ENCODE results near the gene TRIM46. TPM values are rescaled to one million over a fixed set of nuclear protein-coding genes. Genes with fewer than 3 reads are reported as not detected.
"Not testable (repeated sequence)": the region's sequence is repeated elsewhere in the genome, so short reads cannot be mapped to it uniquely, and the experiment has no call there.

TRIM46 gene
- total RNA-seq, 1 experiment from 2014 or later, result 6.0 TPM

DNA sequence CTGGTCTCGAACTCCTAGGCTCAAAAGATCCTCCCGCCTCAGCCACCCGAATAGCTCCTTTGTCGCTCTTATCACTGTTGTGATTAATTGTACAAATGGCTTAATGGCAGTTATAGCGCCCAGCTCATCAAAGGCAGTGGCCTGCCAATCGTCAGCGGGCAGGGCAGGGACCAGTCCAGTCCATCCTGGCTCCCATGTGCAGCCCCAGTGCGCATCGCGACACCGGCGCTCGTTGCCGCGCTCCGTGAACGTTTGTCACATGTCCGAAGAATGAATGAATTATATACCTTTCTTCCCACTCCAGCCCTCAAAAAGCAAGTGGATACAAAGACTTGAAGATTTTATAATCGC is 53.2 kb downstream of the TRIM46 start:
- Histone ChIP-seq H3K4me1 (replicated peaks; ENCODE audit: insufficient read depth) (peaks cover 41% of the 10 kb centered on the region), H3K9me2 (ENCODE audit: insufficient read depth) (no peaks in the 10 kb centered on the region), H3K9me3 (ENCODE audit: insufficient read depth, low read depth) (no peaks in the 10 kb centered on the region), H3K36me3 (ENCODE audit: low read depth) (no peaks in the 10 kb centered on the region), H3K27me3 (ENCODE audit: insufficient read depth, low read depth) (no peaks in the 10 kb centered on the region), H3K27ac (peak overlapping the region; percentile 98), H3F3A (ENCODE audit: insufficient read depth, low read depth) (peaks cover 40% of the 10 kb centered on the region), H2AFZ (peak overlapping the region; percentile 86), H3K79me2 (ENCODE audit: low read depth) (peaks cover 24% of the 10 kb centered on the region), H3K4me2 (peak overlapping the region; percentile 90), H4K20me1 (ENCODE audit: insufficient read depth) (no peaks in the 10 kb centered on the region), H3K4me3 (peak overlapping the region; percentile 81)
- BruUV-seq (replicated peaks), result TSS peak; percentile 77
- DNase-seq, result peak in 1 of 2 experiments; percentile 46
- intact Hi-C loops (cut with micrococcal nuclease; ENCODE audit: unreplicated experiment), result loop anchor here (1.0 to 5.0 kb wide), 3 partner anchors 20 to 51 kb away; partner anchors contain the start of gene THBS3
- CTCF ChIA-PET, result interaction anchor here (0.9 to 1.2 kb wide), 3 partner anchors 19 to 59 kb away, joined by 3 to 5 read pairs (median 3); partner anchors contain the start of genes MTX1 and THBS3
- POLR2A ChIA-PET (ENCODE audit: unreplicated experiment), result interaction anchor here (0.7 to 0.9 kb wide), 2 partner anchors 19 to 24 kb away, joined by 4 to 5 read pairs; partner anchors contain the start of gene THBS3
- TF ChIP-seq EZH2 (IDR thresholded peaks at IDR 0.05; ENCODE audit: low read depth) (no peak), CTCF (conservative IDR thresholded peaks at IDR 0.05) (peak; percentile 62)

DNA sequence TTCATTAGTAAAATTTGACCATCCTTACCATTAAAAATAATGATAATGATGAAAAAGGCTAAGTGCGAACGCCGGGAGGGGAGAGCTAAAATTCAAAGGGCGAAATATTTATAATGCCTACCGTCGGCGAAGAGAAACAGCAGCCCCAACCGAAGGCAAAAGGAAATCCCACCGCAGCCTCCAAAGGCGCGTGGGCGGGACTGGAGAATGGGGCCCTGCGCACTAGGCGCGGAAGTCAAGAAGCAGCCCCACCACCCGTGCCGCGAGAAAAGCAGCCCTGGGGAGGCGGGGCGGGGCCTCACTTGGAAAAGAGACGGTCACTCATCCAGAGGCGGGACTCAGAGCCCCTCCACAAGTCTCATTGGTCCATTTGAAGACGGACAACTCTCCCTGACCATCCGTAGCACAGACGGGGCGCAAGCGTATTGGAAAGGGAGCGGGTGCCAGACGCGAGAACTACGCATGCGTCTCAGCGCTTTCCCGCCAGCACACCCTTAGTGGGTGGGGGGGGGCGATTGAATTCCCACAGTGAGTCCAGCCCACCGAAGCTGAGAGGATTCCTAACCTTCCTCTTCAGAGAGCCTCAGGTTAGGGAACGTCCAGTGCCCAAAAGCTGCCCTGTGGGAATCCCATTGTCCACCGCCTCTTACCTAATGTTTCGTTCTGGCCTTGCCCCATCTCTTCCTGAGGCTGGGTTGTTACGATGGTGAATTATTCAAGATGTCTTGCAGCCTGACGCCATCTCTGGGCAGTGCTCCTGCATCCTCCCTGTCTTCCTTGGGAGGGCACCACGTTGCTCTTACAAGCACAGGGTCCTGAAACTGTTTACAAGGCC is 53.8 kb downstream of the TRIM46 start:
- Histone ChIP-seq H3F3A (ENCODE audit: insufficient read depth, low read depth) (peaks cover 40% of the 10 kb centered on the region), H3K27ac (peak overlapping the region; percentile 98), H3K4me3 (peak overlapping the region; percentile 81), H3K79me2 (ENCODE audit: low read depth) (peaks cover 24% of the 10 kb centered on the region), H3K36me3 (ENCODE audit: low read depth) (no peaks in the 10 kb centered on the region), H3K4me2 (peak overlapping the region; percentile 90), H3K4me1 (replicated peaks; ENCODE audit: insufficient read depth) (peaks cover 41% of the 10 kb centered on the region), H3K9me3 (ENCODE audit: insufficient read depth, low read depth) (no peaks in the 10 kb centered on the region), H3K27me3 (ENCODE audit: insufficient read depth, low read depth) (no peaks in the 10 kb centered on the region), H4K20me1 (ENCODE audit: insufficient read depth) (no peaks in the 10 kb centered on the region), H2AFZ (peak overlapping the region; percentile 86), H3K9me2 (ENCODE audit: insufficient read depth) (no peaks in the 10 kb centered on the region)
- TF ChIP-seq EZH2 (IDR thresholded peaks at IDR 0.05; ENCODE audit: low read depth) (no peak), CTCF (conservative IDR thresholded peaks at IDR 0.05) (no peak; the same call in 1 of the 2 replicates)
- BruUV-seq (replicated peaks), result TSS peak; percentile 84
- intact Hi-C loops (cut with micrococcal nuclease; ENCODE audit: unreplicated experiment), result loop anchor here (5.0 kb wide), 1 partner anchor 35 kb away; no protein-coding TSS in a partner anchor
- peak; percentile 93 to 97 for DNase-seq
- POLR2A ChIA-PET (ENCODE audit: unreplicated experiment), result interaction anchor here (0.6 to 0.9 kb wide), 3 partner anchors 18 to 23 kb away, joined by 4 to 7 read pairs (median 5); partner anchors contain the start of gene THBS3
- CTCF ChIA-PET, result interaction anchor here (0.6 to 1.2 kb wide), 4 partner anchors 19 to 498 kb away, joined by 3 to 5 read pairs (median 4); partner anchors contain the start of genes MTX1 and THBS3

DNA sequence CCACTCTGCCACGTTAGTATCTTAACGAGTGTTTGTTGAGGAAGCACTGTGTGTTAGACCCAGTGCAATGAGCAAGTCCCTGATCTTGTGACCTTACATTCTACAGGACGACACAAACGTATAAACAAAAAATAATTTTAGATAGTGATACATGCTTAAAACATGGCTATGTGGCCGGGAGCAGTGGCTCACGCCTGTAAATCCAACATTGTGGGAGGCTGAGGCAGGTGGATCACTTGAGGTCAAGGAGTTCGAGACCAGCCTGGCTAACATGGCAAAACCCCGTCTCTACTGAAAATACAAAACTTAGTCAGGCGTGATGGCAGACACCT is 54.4 kb downstream of the TRIM46 start:
- no peak for TF ChIP-seq EZH2 (IDR thresholded peaks at IDR 0.05; ENCODE audit: low read depth)
- TF ChIP-seq CTCF (conservative IDR thresholded peaks at IDR 0.05), result no peak
- CTCF ChIA-PET, result interaction anchor here (0.6 kb wide), 1 partner anchor 497 kb away, joined by 4 read pairs; no protein-coding TSS in a partner anchor
- Histone ChIP-seq H3K4me2 (peak overlapping the region; percentile 90), H3K36me3 (ENCODE audit: low read depth) (no peaks in the 10 kb centered on the region), H3K4me1 (replicated peaks; ENCODE audit: insufficient read depth) (peaks cover 39% of the 10 kb centered on the region), H3K27ac (no peak overlapping the region), H3K27me3 (ENCODE audit: insufficient read depth, low read depth) (no peaks in the 10 kb centered on the region), H2AFZ (peak overlapping the region; percentile 55; the same call in 1 of the 2 replicates), H3F3A (ENCODE audit: insufficient read depth, low read depth) (peaks cover 39% of the 10 kb centered on the region), H3K9me2 (ENCODE audit: insufficient read depth) (no peaks in the 10 kb centered on the region), H3K4me3 (no peak overlapping the region; the same call in 1 of the 2 replicates), H3K9me3 (ENCODE audit: insufficient read depth, low read depth) (no peaks in the 10 kb centered on the region), H3K79me2 (ENCODE audit: low read depth) (peaks cover 24% of the 10 kb centered on the region), H4K20me1 (ENCODE audit: insufficient read depth) (no peaks in the 10 kb centered on the region)
- no peak for DNase-seq
- BruUV-seq (replicated peaks), result no TSS peak
- intact Hi-C loops (cut with micrococcal nuclease; ENCODE audit: unreplicated experiment), result loop anchor here (5.0 kb wide), 1 partner anchor 36 kb away; no protein-coding TSS in a partner anchor
- POLR2A ChIA-PET (ENCODE audit: unreplicated experiment), result interaction anchor here (0.6 kb wide), 1 partner anchor 19 kb away, joined by 7 read pairs; no protein-coding TSS in a partner anchor

DNA sequence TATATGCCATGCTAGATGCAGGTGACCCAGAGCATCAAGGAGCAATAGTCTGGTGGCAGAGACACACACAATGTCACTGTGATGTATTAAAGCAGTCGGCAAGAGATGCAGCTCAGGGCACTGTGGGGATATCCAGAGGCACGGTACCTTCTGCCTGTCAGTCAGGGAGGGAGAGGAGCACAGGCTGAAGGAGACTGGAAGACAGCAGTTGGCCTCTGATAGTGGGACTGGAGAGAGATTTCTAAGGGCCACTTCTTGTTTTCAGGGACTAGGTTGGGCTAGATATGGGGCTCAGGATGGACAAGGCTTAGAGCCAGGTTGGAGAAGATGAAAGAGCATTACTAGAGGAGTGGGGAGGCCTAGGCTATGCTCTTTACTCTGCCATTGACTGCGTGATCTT is 57.7 kb downstream of the TRIM46 start:
- H3K9me2 ChIP-seq (ENCODE audit: insufficient read depth); H3K4me2 ChIP-seq; POLR2A ChIA-PET (ENCODE audit: unreplicated experiment); H3K36me3 ChIP-seq (ENCODE audit: low read depth); H3K4me3 ChIP-seq; H3K4me1 ChIP-seq (replicated peaks; ENCODE audit: insufficient read depth); H3K9me3 ChIP-seq (ENCODE audit: insufficient read depth, low read depth); H2AFZ ChIP-seq; CTCF ChIA-PET; H3K27me3 ChIP-seq (ENCODE audit: insufficient read depth, low read depth); H3K79me2 ChIP-seq (ENCODE audit: low read depth); H3K27ac ChIP-seq; intact Hi-C loops (cut with micrococcal nuclease; ENCODE audit: unreplicated experiment); DNase-seq; BruUV-seq (replicated peaks); H4K20me1 ChIP-seq (ENCODE audit: insufficient read depth); H3F3A ChIP-seq (ENCODE audit: insufficient read depth, low read depth): not testable (repeated sequence)
